ENCODE results near the gene ZNF354C.

- TF ChIP-seq CTCF (conservative IDR thresholded peaks at IDR 0.05; ENCODE audit: low read length), result no peak
- no peak for TF ChIP-seq EZH2phosphoT487 (IDR thresholded peaks at IDR 0.05; ENCODE audit: borderline replicate concordance, low read depth, low read length)
Observed at GRCh38 chr5:179128041-179128365, 67.8 kb downstream of the ZNF354C start.
